Measurements from ENCODE around the gene FGF3. TPM values are rescaled to one million over a fixed set of nuclear protein-coding genes. Genes with fewer than 3 reads are reported as not detected.

Gene FGF3
- total RNA-seq, 1 donor from 2014 or later = not detected

- intact Hi-C loops (cut with micrococcal nuclease) = no loop called here
- no peaks in the 10 kb centered on the region for H3K36me3 ChIP-seq
- H3K4me1 ChIP-seq = peaks cover 4% of the 10 kb centered on the region
- H3K27ac ChIP-seq (replicated peaks) = no peak overlapping the region
- H3K9me3 ChIP-seq (replicated peaks) = no peaks in the 10 kb centered on the region
- TF ChIP-seq, protein P1, sequence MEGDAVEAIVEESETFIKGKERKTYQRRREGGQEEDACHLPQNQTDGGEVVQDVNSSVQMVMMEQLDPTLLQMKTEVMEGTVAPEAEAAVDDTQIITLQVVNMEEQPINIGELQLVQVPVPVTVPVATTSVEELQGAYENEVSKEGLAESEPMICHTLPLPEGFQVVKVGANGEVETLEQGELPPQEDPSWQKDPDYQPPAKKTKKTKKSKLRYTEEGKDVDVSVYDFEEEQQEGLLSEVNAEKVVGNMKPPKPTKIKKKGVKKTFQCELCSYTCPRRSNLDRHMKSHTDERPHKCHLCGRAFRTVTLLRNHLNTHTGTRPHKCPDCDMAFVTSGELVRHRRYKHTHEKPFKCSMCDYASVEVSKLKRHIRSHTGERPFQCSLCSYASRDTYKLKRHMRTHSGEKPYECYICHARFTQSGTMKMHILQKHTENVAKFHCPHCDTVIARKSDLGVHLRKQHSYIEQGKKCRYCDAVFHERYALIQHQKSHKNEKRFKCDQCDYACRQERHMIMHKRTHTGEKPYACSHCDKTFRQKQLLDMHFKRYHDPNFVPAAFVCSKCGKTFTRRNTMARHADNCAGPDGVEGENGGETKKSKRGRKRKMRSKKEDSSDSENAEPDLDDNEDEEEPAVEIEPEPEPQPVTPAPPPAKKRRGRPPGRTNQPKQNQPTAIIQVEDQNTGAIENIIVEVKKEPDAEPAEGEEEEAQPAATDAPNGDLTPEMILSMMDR (IDR thresholded peaks at IDR 0.05; ENCODE audit: borderline replicate concordance) = no peak
- H3K27me3 ChIP-seq (ENCODE audit: low read depth) = peaks cover 96% of the 10 kb centered on the region
- H3K4me3 ChIP-seq = no peak overlapping the region
- no peak for DNase-seq
Observed at GRCh38 chr11:69778373-69778772, 40.8 kb downstream of the FGF3 start.

- Histone ChIP-seq H3K27me3 (ENCODE audit: low read depth) (peaks cover 98% of the 10 kb centered on the region), H3K4me1 (peaks cover 4% of the 10 kb centered on the region), H3K27ac (replicated peaks) (no peak within 1 kb of the TSS), H3K4me3 (no peak within 1 kb of the TSS), H3K9me3 (replicated peaks) (no peaks in the 10 kb centered on the region), H3K36me3 (no peaks in the 10 kb centered on the region)
- TF ChIP-seq, protein P1 (IDR thresholded peaks at IDR 0.05; ENCODE audit: borderline replicate concordance) = no peak
- DNase-seq = no peak
- intact Hi-C loops (cut with micrococcal nuclease) = no loop called here
Observed at GRCh38 chr11:69775163-69775755, 44.0 kb downstream of the FGF3 start, which contains the start of gene FGF4. TSS of gene FGF4 (minus strand) at chr11:69775341. CDS start at chr11:69775084, 257 bp downstream.

GRCh38 chr11:69774354-69775162, 44.7 kb downstream of the FGF3 start:
- no peak overlapping the region for H3K4me3 ChIP-seq
- no peak overlapping the region for H3K27ac ChIP-seq (replicated peaks)
- intact Hi-C loops (cut with micrococcal nuclease) = no loop called here
- peaks cover 98% of the 10 kb centered on the region for H3K27me3 ChIP-seq (ENCODE audit: low read depth)
- no peaks in the 10 kb centered on the region for H3K36me3 ChIP-seq
- no peak for DNase-seq
- peaks cover 4% of the 10 kb centered on the region for H3K4me1 ChIP-seq
- TF ChIP-seq, protein P1 (IDR thresholded peaks at IDR 0.05; ENCODE audit: borderline replicate concordance) = no peak
- H3K9me3 ChIP-seq (replicated peaks) = peaks cover 2% of the 10 kb centered on the region

- H3K27me3 ChIP-seq (ENCODE audit: low read depth) = peaks cover 100% of the 10 kb centered on the region
- no peak for DNase-seq
- peaks cover 9% of the 10 kb centered on the region for H3K9me3 ChIP-seq (replicated peaks)
- intact Hi-C loops (cut with micrococcal nuclease) = no loop called here
- no peaks in the 10 kb centered on the region for H3K36me3 ChIP-seq
- H3K4me3 ChIP-seq = no peak overlapping the region
- peaks cover 4% of the 10 kb centered on the region for H3K4me1 ChIP-seq
- TF ChIP-seq, protein P1 (IDR thresholded peaks at IDR 0.05; ENCODE audit: borderline replicate concordance) = no peak
- H3K27ac ChIP-seq (replicated peaks) = no peak overlapping the region
Observed at GRCh38 chr11:69773626-69774353, 45.4 kb downstream of the FGF3 start.

GRCh38 chr11:69771466-69771865, 47.8 kb downstream of the FGF3 start:
- Histone ChIP-seq H3K4me3 (no peak overlapping the region), H3K27ac (replicated peaks) (no peak overlapping the region), H3K27me3 (ENCODE audit: low read depth) (peaks cover 95% of the 10 kb centered on the region), H3K4me1 (peaks cover 4% of the 10 kb centered on the region), H3K36me3 (no peaks in the 10 kb centered on the region), H3K9me3 (replicated peaks) (peaks cover 9% of the 10 kb centered on the region)
- intact Hi-C loops (cut with micrococcal nuclease) = no loop called here
- TF ChIP-seq, protein P1 (IDR thresholded peaks at IDR 0.05; ENCODE audit: borderline replicate concordance) = no peak
- no peak for DNase-seq
